Neural crest cell (in vitro differentiated cells): ENCODE results near the gene SPRTN. TPM values are rescaled to one million over a fixed set of nuclear protein-coding genes. Genes with fewer than 3 reads are reported as not detected.
"Not testable (repeated sequence)": the region's sequence is repeated elsewhere in the genome, so short reads cannot be mapped to it uniquely, and the experiment has no call there.

Experiments used
- DNase-seq: peaks from one replicate; pipeline ENCODE4 v3.0.0; 2021; ENCODE audit warnings: low read depth, mixed read lengths, low spot score
- H3K27ac Mint-ChIP-seq: one replicate; pipeline ENCODE4 v1.8.0; 2021; ENCODE audit warnings: mild to moderate bottlenecking, mixed read lengths; ENCODE audit not compliant: unreplicated experiment
- H3K27me3 Mint-ChIP-seq: 2 replicates; pipeline ENCODE4 v1.8.0; 2021; ENCODE audit warnings: low read depth, mild to moderate bottlenecking, mixed read lengths
- H3K36me3 Mint-ChIP-seq: 2 replicates; pipeline ENCODE4 v1.8.0; 2021; ENCODE audit warnings: low read depth, mild to moderate bottlenecking, mixed read lengths
- H3K4me1 Mint-ChIP-seq: 2 replicates; pipeline ENCODE4 v1.8.0; 2021; ENCODE audit warnings: mixed read lengths
- H3K4me3 Mint-ChIP-seq: one replicate; pipeline ENCODE4 v1.8.0; 2021; ENCODE audit warnings: mild to moderate bottlenecking, mixed read lengths
- H3K9me3 Mint-ChIP-seq: 2 replicates; pipeline ENCODE4 v1.8.0; 2021; ENCODE audit warnings: mixed read lengths
- CTCF ChIP-seq: fragments of 200-600 bp; sonication (generic); conservative IDR thresholded peaks from 2 replicates; pipeline ENCODE4 v1.5.0; 2021; ENCODE audit warnings: antibody characterized with exemption, mild to moderate bottlenecking
- total RNA-seq: library from RNA; stranded (reverse); gene quantifications from 2 replicates; pipeline ENCODE4 v1.2.1, GENCODE V29; 2021

The SPRTN gene
- total RNA-seq, 1 donor from 2014 or later = 17.2 TPM

DNA sequence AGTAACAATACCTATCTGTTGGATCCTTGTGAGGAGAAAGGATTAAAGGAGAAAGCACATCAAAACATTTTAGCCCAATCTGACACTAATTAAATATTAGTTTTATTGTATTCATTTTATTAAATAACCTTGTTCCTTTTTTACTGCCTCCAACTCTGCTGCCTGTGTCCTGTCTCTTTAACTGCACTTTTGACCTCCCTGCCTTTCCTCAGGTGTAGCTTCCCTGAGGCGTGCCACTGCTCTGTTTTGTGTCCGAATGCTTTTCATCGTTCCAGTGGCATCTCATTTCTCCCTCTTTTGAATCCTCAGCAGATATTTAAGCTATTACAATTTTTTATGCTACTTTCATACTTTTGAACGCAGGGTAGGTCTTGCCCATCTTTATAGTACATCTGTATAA is 10.3 kb downstream of the SPRTN start:
- Mint-ChIP-seq H3K4me3 (no peak overlapping the region), H3K27me3 (no peaks in the 10 kb centered on the region), H3K36me3 (peaks cover 5% of the 10 kb centered on the region), H3K4me1 (no peaks in the 10 kb centered on the region), H3K27ac (no peak overlapping the region), H3K9me3 (no peaks in the 10 kb centered on the region)
- no peak for DNase-seq
- TF ChIP-seq CTCF = no peak

DNA sequence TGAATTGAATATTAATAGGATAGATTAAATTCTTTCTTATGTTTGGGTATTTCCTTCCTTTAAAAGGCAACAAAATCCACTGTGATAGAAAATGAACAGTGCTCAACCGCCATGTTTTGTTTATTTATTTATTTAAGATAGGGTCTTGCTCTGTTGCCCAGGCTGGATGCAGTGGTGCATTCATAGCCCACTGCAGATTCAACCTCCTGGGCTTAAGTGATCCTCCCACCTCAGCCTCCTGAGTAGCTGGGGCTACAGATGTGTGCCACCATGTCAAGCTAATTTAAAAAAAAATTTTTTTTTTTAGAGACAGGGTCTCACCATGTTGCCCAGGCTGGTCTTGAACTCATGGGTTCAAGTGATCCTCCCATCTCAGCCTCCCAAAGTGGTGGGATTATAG is 10.8 kb downstream of the SPRTN start:
- H3K36me3 Mint-ChIP-seq, H3K27me3 Mint-ChIP-seq, H3K27ac Mint-ChIP-seq, H3K9me3 Mint-ChIP-seq, H3K4me1 Mint-ChIP-seq, H3K4me3 Mint-ChIP-seq, DNase-seq: not testable (repeated sequence)

- no peak for TF ChIP-seq CTCF
- no peak overlapping the region for H3K4me3 Mint-ChIP-seq
- no peaks in the 10 kb centered on the region for H3K9me3 Mint-ChIP-seq
- no peaks in the 10 kb centered on the region for H3K27me3 Mint-ChIP-seq
- no peaks in the 10 kb centered on the region for H3K4me1 Mint-ChIP-seq
- H3K27ac Mint-ChIP-seq = no peak overlapping the region
- H3K36me3 Mint-ChIP-seq = peaks cover 2% of the 10 kb centered on the region
- DNase-seq = no peak
Observed at GRCh38 chr1:231351816-231352215, 13.7 kb downstream of the SPRTN start.

DNA sequence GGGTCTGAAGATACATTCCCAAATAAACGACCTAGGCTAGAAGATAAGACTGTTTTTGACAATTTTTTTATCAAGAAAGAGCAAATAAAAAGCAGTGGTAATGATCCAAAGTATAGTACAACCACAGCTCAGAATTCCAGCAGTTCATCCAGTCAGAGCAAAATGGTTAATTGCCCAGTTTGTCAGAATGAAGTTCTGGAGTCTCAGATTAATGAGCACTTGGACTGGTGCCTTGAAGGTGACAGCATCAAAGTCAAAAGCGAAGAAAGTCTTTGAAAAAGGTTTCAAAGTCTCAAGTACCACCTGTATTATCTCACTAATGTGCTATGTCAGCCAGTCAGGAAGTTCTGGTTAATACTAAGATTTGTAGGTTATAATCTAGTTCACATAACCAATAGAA is 15.0 kb downstream of the SPRTN start:
- Mint-ChIP-seq H3K4me1 (peaks cover 5% of the 10 kb centered on the region), H3K9me3 (no peaks in the 10 kb centered on the region), H3K27me3 (no peaks in the 10 kb centered on the region), H3K4me3 (no peak overlapping the region), H3K36me3 (peaks cover 2% of the 10 kb centered on the region), H3K27ac (no peak overlapping the region)
- no peak for TF ChIP-seq CTCF
- DNase-seq = no peak

- Mint-ChIP-seq H3K4me1 (peaks cover 5% of the 10 kb centered on the region), H3K27ac (no peak overlapping the region), H3K4me3 (no peak overlapping the region), H3K9me3 (no peaks in the 10 kb centered on the region), H3K36me3 (peaks cover 2% of the 10 kb centered on the region), H3K27me3 (no peaks in the 10 kb centered on the region)
- no peak for TF ChIP-seq CTCF
- no peak for DNase-seq
Observed at GRCh38 chr1:231354330-231355020, 16.4 kb downstream of the SPRTN start.

DNA sequence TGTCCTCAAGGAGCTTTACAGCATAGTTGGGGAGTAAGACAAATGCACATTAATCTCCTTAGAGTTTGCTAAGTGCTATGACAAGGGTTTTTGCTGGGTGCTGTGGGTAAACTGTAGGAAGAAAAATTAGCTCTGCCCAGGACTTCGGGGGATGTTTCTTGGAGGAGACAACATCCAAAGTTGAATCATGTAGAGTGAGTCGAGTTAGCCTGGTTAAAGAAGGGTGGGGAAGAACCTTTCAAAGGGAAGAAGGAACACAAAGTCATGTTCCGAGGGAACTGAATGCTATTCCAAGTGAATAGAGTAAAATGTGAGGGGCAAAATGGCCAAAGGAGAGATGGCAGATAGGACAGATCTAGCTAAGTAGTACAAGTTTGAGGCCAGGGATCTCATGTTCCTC is 17.1 kb downstream of the SPRTN start:
- no peak for DNase-seq
- Mint-ChIP-seq H3K27ac (no peak overlapping the region), H3K27me3 (no peaks in the 10 kb centered on the region), H3K4me1 (peaks cover 5% of the 10 kb centered on the region), H3K4me3 (no peak overlapping the region), H3K36me3 (peaks cover 2% of the 10 kb centered on the region), H3K9me3 (no peaks in the 10 kb centered on the region)
- TF ChIP-seq CTCF = no peak
